Kidney (tissue), 14 donors: ENCODE data around the gene ADORA3. TPM values are rescaled to one million over a fixed set of nuclear protein-coding genes. Genes with fewer than 3 reads are reported as not detected.
"Not testable (repeated sequence)": the region's sequence is repeated elsewhere in the genome, so short reads cannot be mapped to it uniquely, and the experiment has no call there.

Experiments
- DNase-seq, 5 donors: peaks; one replicate each; pipeline ENCODE4 v3.0.0-alpha.2; 2013 to 2020
- FAIRE-seq: peaks from 2 replicates; lab custom pipeline; 2012; peaks lifted over from hg19 to GRCh38; lab: Jason Lieb, UNC
- H3K27ac ChIP-seq, 2 donors: one replicate each; pipeline ENCODE4 v1.7.0; 2013; ENCODE audit warnings: low read depth in 2 of 2, low read length in 2 of 2, inconsistent platforms in 1 of 2
- H3K27me3 ChIP-seq: one replicate; pipeline ENCODE4 v1.7.1; 2013; ENCODE audit warnings: low read length, inconsistent platforms; ENCODE audit not compliant: control insufficient read depth, insufficient read depth
- H3K36me3 ChIP-seq, 3 donors: one replicate each; pipeline versions ENCODE4 v1.7.0 to v1.7.1; 2013; ENCODE audit warnings: low read length in 3 of 3, control low read depth in 1 of 3, inconsistent platforms in 1 of 3; ENCODE audit not compliant: insufficient read depth in 3 of 3, control insufficient read depth in 2 of 3
- H3K4me1 ChIP-seq, 3 donors: one replicate each; pipeline versions ENCODE4 v1.7.0 to v1.7.1; 2013; ENCODE audit warnings: low read length in 3 of 3, inconsistent platforms in 1 of 3, low read depth in 1 of 3; ENCODE audit not compliant: control insufficient read depth in 2 of 3, insufficient read depth in 2 of 3
- H3K4me3 ChIP-seq, 3 donors: one replicate each; pipeline versions ENCODE4 v1.7.0 to v1.8.1; 2013; ENCODE audit warnings: low read length in 3 of 3, control low read depth in 1 of 3, inconsistent platforms in 1 of 3
- H3K9ac ChIP-seq, 3 donors: one replicate each; pipeline versions ENCODE4 v1.7.0 to v1.7.1; 2013; ENCODE audit warnings: low read length in 3 of 3, control low read depth in 1 of 3, inconsistent platforms in 1 of 3
- H3K9me3 ChIP-seq, 3 donors: one replicate each; pipeline versions ENCODE4 v1.7.0 to v1.7.1; 2013; ENCODE audit warnings: low read length in 3 of 3, control low read depth in 1 of 3, inconsistent platforms in 1 of 3; ENCODE audit not compliant: control insufficient read depth in 2 of 3, insufficient read depth in 1 of 3
- CTCF ChIP-seq: IDR thresholded peaks from 3 replicates; pipeline ENCODE4 v1.5.1; 2012; ENCODE audit warnings: mild to moderate bottlenecking, moderate library complexity, borderline replicate concordance; ENCODE audit not compliant: insufficient read depth; ENCODE audit errors: extremely low read depth
- intact Hi-C: fragments of 100-400 bp; cut with DNase I; formaldehyde crosslinking; loops from one replicate; pipeline ENCODE4 v1.11.1; 2022
- polyA plus RNA-seq: library from polyadenylated mRNA; stranded (reverse); fragments of 350-450 nt; fragmentation: Illumina TruSeq; extraction: RNeasy Lipid Tissue Mini Kit (QIAGEN cat#74804); gene quantifications from one replicate; pipeline ENCODE4 v1.2.3, GENCODE V29; 2014; ENCODE audit warnings: low read depth, low replicate concordance; ENCODE audit not compliant: insufficient read depth
- total RNA-seq: library from RNA; stranded (reverse); fragmentation: NEBNext Ultra II Directional; extraction: Animal tissue kit (Norgen Biotek cat#: 25700); gene quantifications from one replicate; pipeline ENCODE4 v1.2.1, GENCODE V29; 2021
- donor health status: control.
- donor health status: control.
- donor health status: control.
- donor health status: control.
- donor health status: control.
- donor health status: DM: yes; HTN: yes; CAD: no.
- donor health status: Normal renal cell carcinoma (clear cell type).

The ADORA3 gene
- total and polyA plus RNA-seq, 2 donors from 2014 or later: 3.1 to 10.8 TPM

DNA sequence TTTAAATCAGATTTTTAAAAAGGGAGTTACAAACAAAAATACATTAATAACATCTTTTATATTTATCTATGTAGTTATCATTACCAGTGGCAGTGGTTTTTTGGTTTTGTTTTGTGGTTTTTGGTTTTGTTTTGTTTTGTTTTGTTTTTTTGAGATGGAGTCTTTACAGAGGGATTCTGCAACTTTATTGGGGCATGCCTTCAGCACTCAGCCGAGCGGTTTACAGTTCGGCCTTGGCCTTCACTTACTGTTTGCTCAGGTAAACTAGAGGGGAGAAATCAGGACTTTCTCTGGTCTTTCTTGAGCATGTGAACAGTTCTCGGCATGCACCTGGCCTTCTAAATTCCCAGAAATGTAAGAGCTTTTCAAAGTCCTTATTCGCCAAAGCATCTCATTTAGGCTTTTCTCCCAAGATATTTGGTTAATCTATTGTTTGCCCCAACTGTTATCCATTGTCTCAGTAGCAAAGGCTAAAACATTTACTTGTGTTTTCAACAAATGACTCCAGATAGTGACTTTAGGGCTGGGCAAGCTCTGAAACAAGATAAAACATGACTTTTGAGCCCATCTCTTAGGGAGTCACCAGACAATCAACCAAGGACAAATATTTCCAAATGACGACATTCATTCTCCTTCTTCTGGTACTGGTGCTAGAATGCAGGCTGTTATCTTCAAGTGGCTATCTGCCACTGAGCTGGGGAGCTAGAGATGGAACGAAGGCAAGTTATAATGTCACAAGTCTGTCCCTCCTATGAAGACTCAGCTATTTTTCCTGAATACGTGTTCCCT lies 48.4 kb upstream of the ADORA3 start:
- intact Hi-C loops: no loop called here
- H3K36me3 ChIP-seq: no peaks in the 10 kb centered on the region
- peak; percentile 39 for FAIRE-seq
- H3K4me1 ChIP-seq: no peaks in the 10 kb centered on the region
- H3K4me3 ChIP-seq: no peak overlapping the region
- no peak for TF ChIP-seq CTCF
- H3K9me3 ChIP-seq: no peaks in the 10 kb centered on the region
- no peaks in the 10 kb centered on the region for H3K27me3 ChIP-seq
- no peak overlapping the region for H3K27ac ChIP-seq
- no peak for DNase-seq
- no peak overlapping the region for H3K9ac ChIP-seq

GRCh38 chr1:111547786-111548185 lies 44.4 kb upstream of the ADORA3 start:
- not testable (repeated sequence) for FAIRE-seq

DNA sequence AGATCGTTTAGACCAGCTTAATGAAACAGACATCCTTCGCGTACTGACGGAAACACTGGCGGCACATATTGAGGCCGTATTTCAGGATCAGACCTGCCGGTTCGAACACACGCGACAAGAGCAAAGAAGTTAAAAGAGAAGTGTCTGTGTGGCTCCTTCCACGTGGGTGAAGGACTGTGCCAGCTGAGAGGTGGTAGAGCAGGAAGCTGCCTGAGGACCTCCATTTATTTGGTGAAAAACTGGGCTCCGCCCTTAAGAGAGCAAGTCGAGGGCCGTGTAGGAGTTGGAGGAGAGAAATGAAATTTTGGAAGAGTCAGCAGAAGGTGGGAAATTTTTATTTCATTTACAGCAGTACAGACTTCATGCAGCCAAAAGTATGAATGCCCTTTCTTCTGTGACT lies 38.8 kb upstream of the ADORA3 start:
- FAIRE-seq (no peak), DNase-seq (no peak)
- H3K27ac ChIP-seq: no peak overlapping the region

More at GRCh38 chr1:111547786-111548185, 44.4 kb upstream of the ADORA3 start:
- intact Hi-C loops, H3K9me3 ChIP-seq, H3K27ac ChIP-seq, H3K9ac ChIP-seq, H3K4me1 ChIP-seq, H3K27me3 ChIP-seq, H3K36me3 ChIP-seq, DNase-seq, H3K4me3 ChIP-seq: not testable (repeated sequence)

More for the DNA sequence above, 38.8 kb upstream of the ADORA3 start:
- peak overlapping the region in 1 of 3 donors; percentile 4 for H3K4me3 ChIP-seq
- TF ChIP-seq CTCF: no peak
- intact Hi-C loops: no loop called here
- H3K27me3 ChIP-seq: no peaks in the 10 kb centered on the region
- H3K9me3 ChIP-seq: no peaks in the 10 kb centered on the region
- no peaks in the 10 kb centered on the region for H3K4me1 ChIP-seq
- H3K36me3 ChIP-seq: no peaks in the 10 kb centered on the region
- H3K9ac ChIP-seq: no peak overlapping the region
